ENCODE measurements around the gene CLASP1.

DNA sequence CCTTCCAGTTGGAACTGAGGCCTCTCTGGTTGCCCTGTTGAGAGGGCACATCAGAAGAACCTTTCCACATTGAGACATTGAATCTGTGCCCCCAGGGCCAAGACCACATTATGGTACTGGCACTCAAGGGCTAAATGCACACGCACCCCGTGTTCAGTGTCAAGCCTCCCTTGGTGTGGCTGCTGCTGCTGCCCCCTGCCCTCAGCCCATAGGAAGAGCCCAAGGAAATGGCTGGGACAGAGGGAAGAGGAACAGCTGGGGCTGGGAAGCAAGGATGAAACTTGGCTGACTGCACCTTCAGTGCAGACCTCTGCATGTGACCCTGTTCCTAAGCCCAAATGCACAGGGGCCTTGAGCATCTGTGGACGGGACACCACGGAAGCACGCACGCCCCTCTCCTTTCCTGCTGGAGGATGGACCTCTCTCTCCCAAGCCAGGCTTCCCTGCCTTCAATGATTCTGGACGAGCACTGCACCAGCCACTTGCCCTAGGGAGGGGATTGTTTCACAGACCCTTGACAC, 47.2 kb upstream of the CLASP1 start:
- no peak for TF ChIP-seq CTCF (IDR thresholded peaks at IDR 0.05; ENCODE audit: low read depth, low read length)
- no peak for TF ChIP-seq EZH2phosphoT487 (IDR thresholded peaks at IDR 0.05; ENCODE audit: low read depth)
